Ecto neural progenitor cell (in vitro differentiated cells): ENCODE measurements around the gene ADRA1B.

Experiments used
- DNase-seq: peaks from one replicate; pipeline ENCODE4 v3.0.0-alpha.2; 2018; ENCODE audit warnings: low spot score

ADRA1B gene

GRCh38 chr5:159915904-159916840 is at the start of gene ADRA1B:
TSS of gene ADRA1B (plus strand) at chr5:159916482. CDS start at chr5:159916906, 424 bp downstream.
- DNase-seq = peak; percentile 90

GRCh38 chr5:159873680-159874079 is 42.6 kb upstream of the ADRA1B start:
- no peak for DNase-seq

- no peak for DNase-seq
Observed at GRCh38 chr5:159874263-159874662, 42.0 kb upstream of the ADRA1B start.

- no peak for DNase-seq
Observed at GRCh38 chr5:159877016-159877415, 39.3 kb upstream of the ADRA1B start.

- DNase-seq = no peak
Observed at GRCh38 chr5:159877894-159878448, 38.3 kb upstream of the ADRA1B start.

GRCh38 chr5:159878988-159879471 is 37.3 kb upstream of the ADRA1B start:
- DNase-seq = peak; percentile 89

- DNase-seq = no peak
Observed at GRCh38 chr5:159880676-159881075, 35.6 kb upstream of the ADRA1B start.

GRCh38 chr5:159881967-159882366 is 34.3 kb upstream of the ADRA1B start:
- DNase-seq = no peak

- DNase-seq = no peak
Observed at GRCh38 chr5:159883522-159883950, 32.7 kb upstream of the ADRA1B start.

- DNase-seq = no peak
Observed at GRCh38 chr5:159884917-159885620, 31.2 kb upstream of the ADRA1B start.

GRCh38 chr5:159886296-159886695 is 30.0 kb upstream of the ADRA1B start:
- DNase-seq = no peak

- DNase-seq = no peak
Observed at GRCh38 chr5:159887050-159887449, 29.2 kb upstream of the ADRA1B start.

- no peak for DNase-seq
Observed at GRCh38 chr5:159888860-159889259, 27.4 kb upstream of the ADRA1B start.

GRCh38 chr5:159890141-159890540 is 26.1 kb upstream of the ADRA1B start:
- no peak for DNase-seq

- no peak for DNase-seq
Observed at GRCh38 chr5:159891371-159891770, 24.9 kb upstream of the ADRA1B start.

- DNase-seq = no peak
Observed at GRCh38 chr5:159893040-159893695, 23.1 kb upstream of the ADRA1B start.

- no peak for DNase-seq
Observed at GRCh38 chr5:159894149-159894720, 22.0 kb upstream of the ADRA1B start.

- no peak for DNase-seq
Observed at GRCh38 chr5:159897786-159898393, 18.4 kb upstream of the ADRA1B start.

- no peak for DNase-seq
Observed at GRCh38 chr5:159899067-159900049, 16.9 kb upstream of the ADRA1B start.

GRCh38 chr5:159901308-159901707 is 15.0 kb upstream of the ADRA1B start:
- DNase-seq = no peak
